GM23338 (cell line): ENCODE data around the gene PIK3AP1.

Experiments
- EZH2 ChIP-seq: fragments of 200-600 bp; sonication (generic); IDR thresholded peaks from one replicate; pipeline ENCODE4 v1.8.0; 2017; ENCODE audit warnings: antibody characterized with exemption, mild to moderate bottlenecking, low read depth; ENCODE audit not compliant: unreplicated experiment
- EZH2phosphoT487 ChIP-seq: fragments of 200-600 bp; sonication (generic); IDR thresholded peaks from one replicate; pipeline ENCODE4 v1.8.1; 2018; ENCODE audit warnings: antibody characterized with exemption; ENCODE audit not compliant: unreplicated experiment
- JUNB ChIP-seq: IDR thresholded peaks from one replicate; pipeline ENCODE4 v1.6.1; 2016; ENCODE audit warnings: antibody characterized with exemption; ENCODE audit not compliant: unreplicated experiment
- POLR2AphosphoS5 ChIP-seq: IDR thresholded peaks from 2 replicates; pipeline ENCODE4 v1.6.1; 2016; ENCODE audit warnings: antibody characterized with exemption, low read depth
- ZNF331 ChIP-seq: fragments of 250-450 bp; sonication (Bioruptor Pico); IDR thresholded peaks from 2 replicates; pipeline ENCODE4 v1.5.0; 2020; ENCODE audit warnings: low read depth, mild to moderate bottlenecking, moderate library complexity
- TF ChIP-seq, protein P1 (sequence below), 2 experiments: fragments of 200-600 bp in 1 of 2; sonication (generic) in 1 of 2; conservative IDR thresholded peaks; 2 replicates each; pipeline versions ENCODE4 v1.5.1 to v1.6.1; 2016 to 2017; ENCODE audit warnings: antibody characterized with exemption in 2 of 2, low read depth in 2 of 2, mild to moderate bottlenecking in 2 of 2, moderate library complexity in 1 of 2

DNA sequence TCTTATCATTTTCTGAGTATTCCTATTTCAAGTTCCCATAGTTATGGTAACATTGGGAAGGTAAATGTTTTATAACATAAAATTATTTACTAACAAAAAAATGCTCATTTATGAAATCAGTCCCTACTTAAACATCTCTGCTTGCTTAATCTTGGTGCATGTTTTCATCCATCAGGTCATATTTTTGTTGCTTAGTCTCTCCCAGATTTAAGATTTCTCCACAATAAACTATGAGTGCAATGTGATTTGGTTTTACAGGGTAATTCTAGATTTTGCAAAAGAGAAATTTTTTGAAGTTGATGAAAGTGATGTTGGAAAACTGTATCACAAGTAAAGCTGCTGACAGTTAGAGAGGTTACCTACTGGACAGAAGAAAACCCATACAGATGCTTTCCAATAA is 28.6 kb downstream of the PIK3AP1 start:
- TF ChIP-seq EZH2 (no peak), EZH2phosphoT487 (no peak), POLR2AphosphoS5 (no peak), JUNB (no peak), ZNF331 (no peak)
- TF ChIP-seq, protein P1, sequence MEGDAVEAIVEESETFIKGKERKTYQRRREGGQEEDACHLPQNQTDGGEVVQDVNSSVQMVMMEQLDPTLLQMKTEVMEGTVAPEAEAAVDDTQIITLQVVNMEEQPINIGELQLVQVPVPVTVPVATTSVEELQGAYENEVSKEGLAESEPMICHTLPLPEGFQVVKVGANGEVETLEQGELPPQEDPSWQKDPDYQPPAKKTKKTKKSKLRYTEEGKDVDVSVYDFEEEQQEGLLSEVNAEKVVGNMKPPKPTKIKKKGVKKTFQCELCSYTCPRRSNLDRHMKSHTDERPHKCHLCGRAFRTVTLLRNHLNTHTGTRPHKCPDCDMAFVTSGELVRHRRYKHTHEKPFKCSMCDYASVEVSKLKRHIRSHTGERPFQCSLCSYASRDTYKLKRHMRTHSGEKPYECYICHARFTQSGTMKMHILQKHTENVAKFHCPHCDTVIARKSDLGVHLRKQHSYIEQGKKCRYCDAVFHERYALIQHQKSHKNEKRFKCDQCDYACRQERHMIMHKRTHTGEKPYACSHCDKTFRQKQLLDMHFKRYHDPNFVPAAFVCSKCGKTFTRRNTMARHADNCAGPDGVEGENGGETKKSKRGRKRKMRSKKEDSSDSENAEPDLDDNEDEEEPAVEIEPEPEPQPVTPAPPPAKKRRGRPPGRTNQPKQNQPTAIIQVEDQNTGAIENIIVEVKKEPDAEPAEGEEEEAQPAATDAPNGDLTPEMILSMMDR (conservative IDR thresholded peaks at IDR 0.05; ENCODE audit: low read depth in 2 of 2), result no peak
